Measurements from ENCODE around the gene SLC22A8.

GRCh38 chr11:62984451-62984991 is 31.1 kb downstream of the SLC22A8 start, which contains the start of gene SLC22A6:
- TF ChIP-seq POLR2A (IDR thresholded peaks at IDR 0.05) (no peak), CTCF (IDR thresholded peaks at IDR 0.05) (no peak), POLR2AphosphoS5 (IDR thresholded peaks at IDR 0.05) (no peak), EP300 (IDR thresholded peaks at IDR 0.05) (no peak)

All from gastroesophageal sphincter (tissue), 3 donors.